RWPE1 (cell line): Measurements from ENCODE around the gene PRKCZ.
A peak's percentile ranks its signal among the peaks of the same experiment; 100 is the strongest.

Experiments
- CTCF ChIA-PET: fragments of 350-600 bp; sonication (Branson Sonifier 250); formaldehyde crosslinking; extraction: SDS; loops from one replicate; lab custom pipeline; 2021; lab: Yijun Ruan, JAX
- POLR2A ChIA-PET: fragments of 400-600 bp; formaldehyde crosslinking; extraction: SDS; loops from one replicate; lab custom pipeline; 2020; ENCODE audit warnings: antibody characterized with exemption; ENCODE audit not compliant: low non-redundant PET; lab: Yijun Ruan, JAX
- DNase-seq: peaks from one replicate; pipeline ENCODE4 v3.0.0; 2012; ENCODE audit warnings: low spot score
- H3K27ac ChIP-seq: fragments of 450-650 bp; 2 replicates; pipeline ENCODE4 v1.5.1; 2017
- CTCF ChIP-seq: fragments of 450-650 bp; conservative IDR thresholded peaks from 2 replicates; pipeline ENCODE4 v1.5.1; 2017; ENCODE audit warnings: low read depth, mild to moderate bottlenecking

PRKCZ gene

GRCh38 chr1:2202843-2203601 is 152.8 kb downstream of the PRKCZ start:
- CTCF ChIA-PET = interaction anchor here (0.5 to 1.6 kb wide), 4 partner anchors 7 to 179 kb away, joined by 3 to 9 read pairs (median 6); partner anchors contain the start of gene FAAP20
- peak overlapping the region; percentile 76 for H3K27ac ChIP-seq
- no peak for TF ChIP-seq CTCF
- no peak for DNase-seq
- POLR2A ChIA-PET = no interaction called here

GRCh38 chr1:2203671-2204414 is 153.6 kb downstream of the PRKCZ start:
- TF ChIP-seq CTCF = no peak
- CTCF ChIA-PET = interaction anchor here (0.5 to 1.2 kb wide), 4 partner anchors 8 to 108 kb away, joined by 3 to 8 read pairs (median 3); partner anchors contain the start of gene FAAP20
- no peak for DNase-seq
- peak overlapping the region; percentile 76 for H3K27ac ChIP-seq
- POLR2A ChIA-PET = no interaction called here

- no peak for TF ChIP-seq CTCF
- peak; percentile 94 for DNase-seq
- CTCF ChIA-PET = interaction anchor here (1.0 to 1.2 kb wide), 2 partner anchors 10 to 107 kb away, joined by 3 to 8 read pairs; partner anchors contain the start of gene FAAP20
- POLR2A ChIA-PET = no interaction called here
- peak overlapping the region; percentile 76 for H3K27ac ChIP-seq
Measured at GRCh38 chr1:2204415-2205190, 154.4 kb downstream of the PRKCZ start.

- no peak for TF ChIP-seq CTCF
- peak overlapping the region; percentile 96 for H3K27ac ChIP-seq
- POLR2A ChIA-PET = no interaction called here
- no peak for DNase-seq
- CTCF ChIA-PET = interaction anchor here (1.9 kb wide), 1 partner anchor 10 kb away, joined by 6 read pairs; the partner anchor contains the start of gene FAAP20
Measured at GRCh38 chr1:2205191-2205952, 155.2 kb downstream of the PRKCZ start.

GRCh38 chr1:2206813-2207487 is 156.7 kb downstream of the PRKCZ start:
- peak overlapping the region; percentile 96 for H3K27ac ChIP-seq
- CTCF ChIA-PET = interaction anchor here (0.7 to 1.9 kb wide), 3 partner anchors 12 to 93 kb away, joined by 3 to 6 read pairs (median 3); partner anchors contain the start of gene FAAP20
- no peak for DNase-seq

More at GRCh38 chr1:2206813-2207487, 156.7 kb downstream of the PRKCZ start:
- no peak for TF ChIP-seq CTCF
- POLR2A ChIA-PET = no interaction called here
